IMR-90 (cell line): ENCODE data around the gene CBLIF.

ENCODE experiments used
- CTCF ChIP-seq: conservative IDR thresholded peaks from 2 replicates; pipeline ENCODE4 v1.5.1; 2012; ENCODE audit warnings: mild to moderate bottlenecking, low read depth, low read length, improper control_type of control experiment
- POLR2A ChIP-seq: IDR thresholded peaks from 2 replicates; pipeline ENCODE4 v1.6.1; 2012; ENCODE audit warnings: mild to moderate bottlenecking, low read depth, low read length

- TF ChIP-seq POLR2A (no peak), CTCF (no peak)
Observed at GRCh38 chr11:59847626-59848025, 2.3 kb upstream of the CBLIF start.
